GM21390 (cell line): Measurements from ENCODE around the gene LIG1.
"Not testable (repeated sequence)": the region's sequence is repeated elsewhere in the genome, so short reads cannot be mapped to it uniquely, and the experiment has no call there.

Source experiments
- ATAC-seq: cut with Tn5 transposase; IDR thresholded peaks from one replicate; pipeline ENCODE4 v1.9.1; 2021; ENCODE audit not compliant: unreplicated experiment

LIG1 gene

GRCh38 chr19:48122421-48122820, 47.7 kb downstream of the LIG1 start:
- ATAC-seq = no peak

GRCh38 chr19:48121909-48122371, 48.2 kb downstream of the LIG1 start:
- ATAC-seq = no peak

- no peak for ATAC-seq
Measured at GRCh38 chr19:48121066-48121465, 49.1 kb downstream of the LIG1 start.

GRCh38 chr19:48120505-48120904, 49.6 kb downstream of the LIG1 start:
- ATAC-seq = no peak

- no peak for ATAC-seq
Measured at GRCh38 chr19:48118131-48118517, 52.0 kb downstream of the LIG1 start.

- ATAC-seq = no peak
Measured at GRCh38 chr19:48117515-48118130, 52.5 kb downstream of the LIG1 start.

GRCh38 chr19:48113190-48113917, 56.8 kb downstream of the LIG1 start:
- no peak for ATAC-seq

- no peak for ATAC-seq
Measured at GRCh38 chr19:48111280-48111679, 58.9 kb downstream of the LIG1 start.

- ATAC-seq = no peak
Measured at GRCh38 chr19:48110350-48110966, 59.7 kb downstream of the LIG1 start, which contains the start of gene PLA2G4C. Gene PLA2G4C (minus strand): TSS chr19:48110817. CDS start chr19:48106529, 4,288 bp downstream.

GRCh38 chr19:48108997-48109782, 61.0 kb downstream of the LIG1 start:
- ATAC-seq = no peak

- no peak for ATAC-seq
Measured at GRCh38 chr19:48103922-48104321, 66.2 kb downstream of the LIG1 start.

GRCh38 chr19:48102870-48103751, 67.0 kb downstream of the LIG1 start:
- ATAC-seq = no peak

- no peak for ATAC-seq
Measured at GRCh38 chr19:48095612-48096175, 74.5 kb downstream of the LIG1 start.

- ATAC-seq = no peak
Measured at GRCh38 chr19:48094855-48095203, 75.3 kb downstream of the LIG1 start.

- ATAC-seq = no peak
Measured at GRCh38 chr19:48094129-48094854, 75.9 kb downstream of the LIG1 start.

GRCh38 chr19:48091111-48091718, 78.9 kb downstream of the LIG1 start:
- not testable (repeated sequence) for ATAC-seq

GRCh38 chr19:48090281-48090802, 79.8 kb downstream of the LIG1 start:
- no peak for ATAC-seq

GRCh38 chr19:48088991-48089390, 81.2 kb downstream of the LIG1 start:
- ATAC-seq = not testable (repeated sequence)
